Measurements from ENCODE around the gene TEX54. TPM values are rescaled to one million over a fixed set of nuclear protein-coding genes. Genes with fewer than 3 reads are reported as not detected.

Gene TEX54
- total and polyA plus RNA-seq, 2 of the 13 experiments (the other 11 are each of a cell fraction or from before 2014, with no cell fraction given), result not detected

- TF ChIP-seq, protein P1, sequence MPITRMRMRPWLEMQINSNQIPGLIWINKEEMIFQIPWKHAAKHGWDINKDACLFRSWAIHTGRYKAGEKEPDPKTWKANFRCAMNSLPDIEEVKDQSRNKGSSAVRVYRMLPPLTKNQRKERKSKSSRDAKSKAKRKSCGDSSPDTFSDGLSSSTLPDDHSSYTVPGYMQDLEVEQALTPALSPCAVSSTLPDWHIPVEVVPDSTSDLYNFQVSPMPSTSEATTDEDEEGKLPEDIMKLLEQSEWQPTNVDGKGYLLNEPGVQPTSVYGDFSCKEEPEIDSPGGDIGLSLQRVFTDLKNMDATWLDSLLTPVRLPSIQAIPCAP (CRISPR knock-in tag; IDR thresholded peaks at IDR 0.05; ENCODE audit: low read depth), result no peak
- TF ChIP-seq IKZF4 (CRISPR knock-in tag; IDR thresholded peaks at IDR 0.05; ENCODE audit: borderline replicate concordance, low read depth, not compliant biosample characterization) (no peak), ZNF598 (CRISPR knock-in tag; IDR thresholded peaks at IDR 0.05; ENCODE audit: borderline replicate concordance) (no peak), NFIB (CRISPR knock-in tag; IDR thresholded peaks at IDR 0.05; ENCODE audit: borderline replicate concordance) (no peak), ZNF589 (CRISPR knock-in tag; conservative IDR thresholded peaks at IDR 0.05) (no peak), ZNF501 (CRISPR knock-in tag; IDR thresholded peaks at IDR 0.05) (no peak; the same call in 1 of the 2 replicates), ZNF777 (CRISPR knock-in tag; IDR thresholded peaks at IDR 0.05) (no peak), PRDM4 (CRISPR knock-in tag; IDR thresholded peaks at IDR 0.05; ENCODE audit: borderline replicate concordance) (no peak), FOSL2 (CRISPR knock-in tag; IDR thresholded peaks at IDR 0.05) (no peak; the same call in 1 of the 2 replicates), ZBTB4 (CRISPR knock-in tag; IDR thresholded peaks at IDR 0.05; ENCODE audit: borderline replicate concordance) (peak; percentile 83; the same call in 1 of the 2 replicates), SOX6 (IDR thresholded peaks at IDR 0.05) (no peak), SOX6 (CRISPR knock-in tag; IDR thresholded peaks at IDR 0.05) (0 out of 2 replicates have a peak, but pooled peaks have one; percentile 11), ZNF616 (CRISPR knock-in tag; IDR thresholded peaks at IDR 0.05; ENCODE audit: low read depth) (no peak), ZBTB38 (CRISPR knock-in tag; IDR thresholded peaks at IDR 0.05) (peak; percentile 86; the same call in 1 of the 2 replicates), ZSCAN29 (CRISPR knock-in tag; conservative IDR thresholded peaks at IDR 0.05) (no peak)
- TF ChIP-seq, protein P2, sequence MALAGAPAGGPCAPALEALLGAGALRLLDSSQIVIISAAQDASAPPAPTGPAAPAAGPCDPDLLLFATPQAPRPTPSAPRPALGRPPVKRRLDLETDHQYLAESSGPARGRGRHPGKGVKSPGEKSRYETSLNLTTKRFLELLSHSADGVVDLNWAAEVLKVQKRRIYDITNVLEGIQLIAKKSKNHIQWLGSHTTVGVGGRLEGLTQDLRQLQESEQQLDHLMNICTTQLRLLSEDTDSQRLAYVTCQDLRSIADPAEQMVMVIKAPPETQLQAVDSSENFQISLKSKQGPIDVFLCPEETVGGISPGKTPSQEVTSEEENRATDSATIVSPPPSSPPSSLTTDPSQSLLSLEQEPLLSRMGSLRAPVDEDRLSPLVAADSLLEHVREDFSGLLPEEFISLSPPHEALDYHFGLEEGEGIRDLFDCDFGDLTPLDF (CRISPR knock-in tag; IDR thresholded peaks at IDR 0.05), result no peak
- TF ChIP-seq, protein P3, sequence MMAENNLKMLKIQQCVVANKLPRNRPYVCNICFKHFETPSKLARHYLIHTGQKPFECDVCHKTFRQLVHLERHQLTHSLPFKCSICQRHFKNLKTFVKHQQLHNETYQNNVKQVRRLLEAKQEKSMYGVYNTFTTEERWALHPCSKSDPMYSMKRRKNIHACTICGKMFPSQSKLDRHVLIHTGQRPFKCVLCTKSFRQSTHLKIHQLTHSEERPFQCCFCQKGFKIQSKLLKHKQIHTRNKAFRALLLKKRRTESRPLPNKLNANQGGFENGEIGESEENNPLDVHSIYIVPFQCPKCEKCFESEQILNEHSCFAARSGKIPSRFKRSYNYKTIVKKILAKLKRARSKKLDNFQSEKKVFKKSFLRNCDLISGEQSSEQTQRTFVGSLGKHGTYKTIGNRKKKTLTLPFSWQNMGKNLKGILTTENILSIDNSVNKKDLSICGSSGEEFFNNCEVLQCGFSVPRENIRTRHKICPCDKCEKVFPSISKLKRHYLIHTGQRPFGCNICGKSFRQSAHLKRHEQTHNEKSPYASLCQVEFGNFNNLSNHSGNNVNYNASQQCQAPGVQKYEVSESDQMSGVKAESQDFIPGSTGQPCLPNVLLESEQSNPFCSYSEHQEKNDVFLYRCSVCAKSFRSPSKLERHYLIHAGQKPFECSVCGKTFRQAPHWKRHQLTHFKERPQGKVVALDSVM (CRISPR knock-in tag; IDR thresholded peaks at IDR 0.05), result peak; percentile 92
These were observed 43.2 kb upstream of the TEX54 start (continued) for GRCh38 chr11:62875698-62876478.
